ENCODE data around the gene TRIOBP. TPM values are rescaled to one million over a fixed set of nuclear protein-coding genes. Genes with fewer than 3 reads are reported as not detected.
A peak's percentile ranks its signal among the peaks of the same experiment; 100 is the strongest.

The TRIOBP gene
- total and polyA plus RNA-seq, 3 experiments from 2014 or later, result 13.6 to 26.7 (median 26.1) TPM

DNA sequence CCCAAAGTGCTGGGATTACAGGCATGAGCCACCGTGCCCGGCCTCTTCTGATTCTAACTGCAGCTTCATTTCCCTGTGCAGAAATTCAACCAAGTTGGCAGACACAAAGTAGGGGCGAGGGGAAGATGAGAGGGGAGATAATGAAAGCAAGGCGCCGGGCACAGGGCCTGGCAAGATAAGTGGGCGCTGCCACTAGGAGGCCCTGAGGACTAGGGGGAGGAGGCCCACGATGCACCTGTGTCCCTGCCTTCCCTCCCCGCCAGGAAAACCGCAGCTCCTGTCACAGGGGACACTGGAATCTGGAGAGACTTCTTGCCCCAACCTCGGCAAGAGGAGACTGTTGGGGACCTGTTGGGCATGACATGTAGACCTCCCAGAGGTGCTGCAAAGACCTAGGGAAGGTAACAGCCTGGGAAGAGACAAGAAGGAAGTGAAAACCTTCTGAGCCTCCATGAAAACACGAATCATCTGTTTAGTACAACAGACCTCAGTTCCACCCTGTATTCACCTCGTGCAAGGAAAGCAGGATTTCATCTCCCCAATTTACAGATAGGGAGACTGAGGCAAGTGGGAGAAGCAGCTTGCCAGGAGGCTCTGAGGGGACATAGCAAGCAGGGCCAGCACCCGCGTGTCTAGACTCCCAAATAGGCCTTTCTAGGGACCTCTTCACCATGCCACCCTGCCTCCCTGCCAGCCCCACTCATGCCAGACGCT is 24.5 kb upstream of the TRIOBP start:
- Mint-ChIP-seq H3K27ac (peak overlapping the region in 7 of 8 donors; percentile 29 to 84 (median 74)), H3K36me3 (peaks cover 0 to 6% (median 0%) of the 10 kb centered on the region in 3 donors), H3K4me1 (peaks cover 24 to 59% (median 32%) of the 10 kb centered on the region in 3 donors), H3K9me3 (no peaks in the 10 kb centered on the region), H3K27me3 (no peaks in the 10 kb centered on the region), H3K4me3 (peak overlapping the region in 2 of 7 donors; percentile 13 to 69)
- no peaks in the 10 kb centered on the region for H3K36me3 ChIP-seq (ENCODE audit: insufficient read depth, low read length)
- ChIA-PET CTCF (interaction anchor here (1.0 to 1.8 kb wide), 4 partner anchors 9 to 66 kb away, joined by 3 to 7 read pairs (median 6); no protein-coding TSS in a partner anchor), POLR2A (interaction anchor here (0.7 to 2.5 kb wide), 3 partner anchors 14 to 58 kb away, joined by 4 to 16 read pairs (median 7); partner anchors contain the start of gene PDXP)
- no peak overlapping the region for H3K27ac ChIP-seq (ENCODE audit: low read depth, low read length)
- H3K4me3 ChIP-seq (ENCODE audit: low read length), result no peak overlapping the region
- DNase-seq, result peak in 1 of 5 donors; percentile 49
- H3K27me3 ChIP-seq (ENCODE audit: insufficient read depth, low read length, poor library complexity, severe bottlenecking), result no peaks in the 10 kb centered on the region
- peaks cover 37% of the 10 kb centered on the region for H3K4me1 ChIP-seq (ENCODE audit: insufficient read depth, low read length)
- no peaks in the 10 kb centered on the region for H3K9me3 ChIP-seq (ENCODE audit: low read length)

- H3K27ac Mint-ChIP-seq, result peak overlapping the region in 6 of 8 donors; percentile 23 to 84 (median 50)
- Histone ChIP-seq H3K9me3 (ENCODE audit: low read length) (no peaks in the 10 kb centered on the region), H3K4me3 (ENCODE audit: low read length) (no peak overlapping the region), H3K27me3 (ENCODE audit: insufficient read depth, low read length, poor library complexity, severe bottlenecking) (no peaks in the 10 kb centered on the region), H3K4me1 (ENCODE audit: insufficient read depth, low read length) (peaks cover 40% of the 10 kb centered on the region), H3K36me3 (ENCODE audit: insufficient read depth, low read length) (no peaks in the 10 kb centered on the region), H3K27ac (ENCODE audit: low read depth, low read length) (no peak overlapping the region)
- no peak overlapping the region for H3K4me3 Mint-ChIP-seq
- POLR2A ChIA-PET, result interaction anchor here (2.5 kb wide), 1 partner anchor 14 kb away, joined by 16 read pairs; the partner anchor contains the start of gene PDXP
- peaks cover 0 to 8% (median 0%) of the 10 kb centered on the region in 3 donors for H3K36me3 Mint-ChIP-seq
- no peaks in the 10 kb centered on the region for H3K9me3 Mint-ChIP-seq
- no peaks in the 10 kb centered on the region for H3K27me3 Mint-ChIP-seq
- DNase-seq, result no peak
- CTCF ChIA-PET, result interaction anchor here (1.1 to 1.8 kb wide), 3 partner anchors 9 to 30 kb away, joined by 4 to 7 read pairs (median 6); no protein-coding TSS in a partner anchor
- H3K4me1 Mint-ChIP-seq, result peaks cover 30 to 64% (median 35%) of the 10 kb centered on the region in 3 donors
Observed at GRCh38 chr22:37672920-37673455, 23.9 kb upstream of the TRIOBP start.

DNA sequence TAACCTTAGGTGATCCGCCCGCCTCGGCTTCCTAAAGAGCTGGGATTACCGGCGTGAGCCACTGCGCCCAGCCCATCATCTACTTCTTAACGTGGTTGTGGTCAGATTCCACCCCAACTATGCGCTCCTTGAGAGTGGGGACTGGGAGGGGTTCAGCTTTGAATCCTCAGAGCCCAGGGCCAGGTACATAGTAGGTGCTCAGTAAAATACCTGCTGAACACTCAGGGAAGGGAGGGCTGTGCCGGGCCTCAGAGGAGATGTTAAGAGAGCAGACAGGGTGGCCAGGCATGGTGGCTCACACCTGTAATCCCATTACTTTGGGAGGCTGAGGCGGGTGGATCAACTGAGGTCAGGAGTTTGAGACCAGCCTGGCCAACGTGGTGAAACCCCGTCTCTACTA is 22.6 kb upstream of the TRIOBP start:
- no peaks in the 10 kb centered on the region for H3K9me3 Mint-ChIP-seq
- H3K4me3 Mint-ChIP-seq, result peak overlapping the region; percentile 55 to 97 (median 66)
- peaks cover 0 to 9% (median 0%) of the 10 kb centered on the region in 3 donors for H3K36me3 Mint-ChIP-seq
- no peak for DNase-seq
- ChIA-PET POLR2A (interaction anchor here (0.8 to 4.7 kb wide), 4 partner anchors 13 to 66 kb away, joined by 3 to 59 read pairs (median 6); partner anchors contain the start of genes GGA1 and PDXP), CTCF (interaction anchor here (0.7 to 16.7 kb wide), 10 partner anchors 9 to 67 kb away, joined by 3 to 375 read pairs (median 7); partner anchors contain the start of genes GGA1, NOL12, PDXP and SH3BP1)
- peaks cover 32 to 67% (median 37%) of the 10 kb centered on the region in 3 donors for H3K4me1 Mint-ChIP-seq
- Histone ChIP-seq H3K4me3 (ENCODE audit: low read length) (no peak overlapping the region), H3K36me3 (ENCODE audit: insufficient read depth, low read length) (no peaks in the 10 kb centered on the region), H3K27ac (ENCODE audit: low read depth, low read length) (no peak overlapping the region), H3K9me3 (ENCODE audit: low read length) (no peaks in the 10 kb centered on the region), H3K4me1 (ENCODE audit: insufficient read depth, low read length) (peaks cover 44% of the 10 kb centered on the region), H3K27me3 (ENCODE audit: insufficient read depth, low read length, poor library complexity, severe bottlenecking) (no peaks in the 10 kb centered on the region)
- H3K27ac Mint-ChIP-seq, result peak overlapping the region; percentile 61 to 100 (median 76)
- H3K27me3 Mint-ChIP-seq, result no peaks in the 10 kb centered on the region

GRCh38 chr22:37674951-37675929 is 21.6 kb upstream of the TRIOBP start, which contains the start of gene LGALS1:
Gene LGALS1 (plus strand): TSS chr22:37675636. CDS start chr22:37675703, 67 bp downstream.
- Histone ChIP-seq H3K27me3 (ENCODE audit: insufficient read depth, low read length, poor library complexity, severe bottlenecking) (no peaks in the 10 kb centered on the region), H3K36me3 (ENCODE audit: insufficient read depth, low read length) (no peaks in the 10 kb centered on the region), H3K9me3 (ENCODE audit: low read length) (no peaks in the 10 kb centered on the region), H3K4me1 (ENCODE audit: insufficient read depth, low read length) (peaks cover 44% of the 10 kb centered on the region), H3K4me3 (ENCODE audit: low read length) (peak within 1 kb of the TSS; percentile 68), H3K27ac (ENCODE audit: low read depth, low read length) (peak within 1 kb of the TSS; percentile 83)
- no peaks in the 10 kb centered on the region for H3K9me3 Mint-ChIP-seq
- H3K27me3 Mint-ChIP-seq, result no peaks in the 10 kb centered on the region
- CTCF ChIA-PET, result interaction anchor here (0.6 to 16.7 kb wide), 10 partner anchors 8 to 67 kb away, joined by 3 to 375 read pairs (median 7); partner anchors contain the start of genes GGA1, NOL12, PDXP and SH3BP1
- peak within 1 kb of the TSS; percentile 85 to 97 (median 89) for H3K4me3 Mint-ChIP-seq
- H3K36me3 Mint-ChIP-seq, result peaks cover 0 to 16% (median 4%) of the 10 kb centered on the region in 3 donors
- POLR2A ChIA-PET, result interaction anchor here (0.7 to 4.7 kb wide), 7 partner anchors 14 to 194 kb away, joined by 3 to 59 read pairs (median 6); partner anchors contain the start of genes GGA1 and PDXP
- peak within 1 kb of the TSS; percentile 93 to 100 (median 99) for H3K27ac Mint-ChIP-seq
- H3K4me1 Mint-ChIP-seq, result peaks cover 37 to 70% (median 41%) of the 10 kb centered on the region in 3 donors
- peak; percentile 51 to 78 (median 59) for DNase-seq

DNA sequence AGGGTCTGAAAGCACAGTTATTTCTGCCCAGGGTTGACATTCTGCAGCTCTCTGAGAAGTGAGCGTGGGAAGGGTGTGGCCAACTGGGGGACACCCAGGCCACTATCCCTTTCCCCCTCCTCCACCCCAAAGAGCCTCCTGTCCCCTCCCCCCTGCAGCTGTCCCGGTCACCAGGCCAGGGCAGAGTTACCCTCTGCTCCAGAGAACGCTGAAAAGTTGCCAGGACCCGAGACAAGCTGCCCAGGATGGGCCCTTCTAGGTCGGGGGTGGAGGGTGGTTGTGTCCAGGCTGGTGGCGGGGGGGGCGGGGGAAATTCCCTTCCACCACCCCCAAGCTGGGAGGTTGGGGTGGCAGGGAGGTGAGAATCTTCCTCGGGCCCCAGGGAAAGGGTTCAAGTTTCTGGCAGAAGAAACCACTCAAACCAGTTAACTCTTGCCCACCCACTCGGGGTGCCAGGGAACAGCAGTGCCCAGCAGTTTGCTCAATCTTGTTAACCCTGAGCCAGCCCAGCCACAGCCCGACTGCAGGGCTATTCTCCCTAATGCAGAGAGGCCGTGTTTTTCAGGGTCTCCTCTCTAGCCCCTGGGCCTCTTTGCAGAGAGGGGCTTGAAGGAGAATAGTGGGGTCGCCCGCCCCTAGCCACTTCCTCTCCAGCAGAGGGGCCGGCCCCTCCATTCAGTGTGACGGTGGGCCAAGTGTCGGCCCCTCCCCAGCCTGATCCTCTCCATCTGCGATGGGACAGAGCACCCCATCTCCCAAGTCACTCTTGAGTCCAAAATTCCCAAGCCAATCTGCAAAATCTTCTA is 20.7 kb upstream of the TRIOBP start:
- Mint-ChIP-seq H3K27ac (peak overlapping the region; percentile 93 to 100 (median 99)), H3K9me3 (no peaks in the 10 kb centered on the region), H3K27me3 (no peaks in the 10 kb centered on the region), H3K4me1 (peaks cover 38 to 68% (median 40%) of the 10 kb centered on the region in 3 donors), H3K36me3 (peaks cover 0 to 16% (median 4%) of the 10 kb centered on the region in 3 donors), H3K4me3 (peak overlapping the region; percentile 85 to 97 (median 89))
- Histone ChIP-seq H3K27ac (ENCODE audit: low read depth, low read length) (peak overlapping the region; percentile 83), H3K36me3 (ENCODE audit: insufficient read depth, low read length) (no peaks in the 10 kb centered on the region), H3K4me3 (ENCODE audit: low read length) (peak overlapping the region; percentile 68), H3K9me3 (ENCODE audit: low read length) (no peaks in the 10 kb centered on the region), H3K27me3 (ENCODE audit: insufficient read depth, low read length, poor library complexity, severe bottlenecking) (no peaks in the 10 kb centered on the region), H3K4me1 (ENCODE audit: insufficient read depth, low read length) (peaks cover 44% of the 10 kb centered on the region)
- peak in 1 of 5 donors; percentile 35 for DNase-seq
- ChIA-PET CTCF (interaction anchor here (0.6 to 16.7 kb wide), 8 partner anchors 9 to 68 kb away, joined by 3 to 375 read pairs (median 10); partner anchors contain the start of genes GGA1, NOL12, PDXP and SH3BP1), POLR2A (interaction anchor here (1.1 to 4.7 kb wide), 6 partner anchors 15 to 49 kb away, joined by 3 to 59 read pairs (median 7); partner anchors contain the start of gene PDXP)

DNA sequence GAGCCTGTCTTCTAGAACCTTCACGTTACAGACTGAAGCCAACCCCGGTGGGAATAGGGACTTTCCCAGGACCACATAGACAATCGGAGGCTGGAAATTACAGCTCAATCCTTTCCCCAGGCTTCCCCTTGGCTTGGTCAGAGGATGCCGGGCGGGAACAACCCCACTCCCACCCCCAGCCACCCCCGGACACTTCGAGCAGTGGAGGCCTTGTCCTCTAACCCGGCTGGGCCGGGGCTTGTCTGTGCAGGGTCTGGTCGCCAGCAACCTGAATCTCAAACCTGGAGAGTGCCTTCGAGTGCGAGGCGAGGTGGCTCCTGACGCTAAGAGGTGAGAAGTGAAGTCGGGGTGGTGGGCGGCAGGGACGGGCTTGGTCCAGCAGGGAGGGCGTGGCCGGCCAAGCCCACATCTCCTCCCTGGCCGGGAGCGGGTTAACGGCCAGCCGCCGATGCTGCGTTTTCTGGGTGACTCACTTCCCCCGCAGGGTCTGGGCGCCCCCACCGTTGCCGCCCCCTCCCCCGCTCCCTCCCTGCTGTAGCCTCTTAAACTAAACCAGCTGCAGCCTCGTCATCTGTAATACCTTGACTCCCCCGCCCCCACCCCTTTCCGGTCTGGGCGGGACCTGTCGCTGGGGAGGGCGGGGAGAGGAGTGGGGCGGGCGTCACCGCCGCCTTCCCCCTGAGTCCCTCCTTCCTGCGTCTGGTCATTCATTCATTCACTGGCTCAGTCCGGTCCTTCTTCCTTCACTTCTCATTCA is 19.9 kb upstream of the TRIOBP start:
- Histone ChIP-seq H3K4me1 (ENCODE audit: insufficient read depth, low read length) (peaks cover 45% of the 10 kb centered on the region), H3K36me3 (ENCODE audit: insufficient read depth, low read length) (no peaks in the 10 kb centered on the region), H3K9me3 (ENCODE audit: low read length) (no peaks in the 10 kb centered on the region), H3K27ac (ENCODE audit: low read depth, low read length) (peak overlapping the region; percentile 83), H3K4me3 (ENCODE audit: low read length) (peak overlapping the region; percentile 68), H3K27me3 (ENCODE audit: insufficient read depth, low read length, poor library complexity, severe bottlenecking) (no peaks in the 10 kb centered on the region)
- peaks cover 44 to 69% (median 45%) of the 10 kb centered on the region in 3 donors for H3K4me1 Mint-ChIP-seq
- H3K36me3 Mint-ChIP-seq, result peaks cover 0 to 16% (median 4%) of the 10 kb centered on the region in 3 donors
- ChIA-PET POLR2A (interaction anchor here (0.6 to 4.7 kb wide), 11 partner anchors 9 to 901 kb away, joined by 3 to 59 read pairs (median 5); partner anchors contain the start of genes GGA1, IFT27, NOL12 and PDXP), CTCF (interaction anchor here (0.6 to 16.7 kb wide), 7 partner anchors 9 to 69 kb away, joined by 3 to 375 read pairs (median 30); partner anchors contain the start of genes GGA1, NOL12, PDXP and SH3BP1)
- peak overlapping the region; percentile 93 to 100 (median 99) for H3K27ac Mint-ChIP-seq
- peak overlapping the region; percentile 85 to 97 (median 89) for H3K4me3 Mint-ChIP-seq
- H3K27me3 Mint-ChIP-seq, result no peaks in the 10 kb centered on the region
- H3K9me3 Mint-ChIP-seq, result no peaks in the 10 kb centered on the region
- peak; percentile 88 to 96 (median 91) for DNase-seq

All from CD8-positive, alpha-beta memory T cell (primary cell).